Measurements from ENCODE around the gene RNF8.

DNA sequence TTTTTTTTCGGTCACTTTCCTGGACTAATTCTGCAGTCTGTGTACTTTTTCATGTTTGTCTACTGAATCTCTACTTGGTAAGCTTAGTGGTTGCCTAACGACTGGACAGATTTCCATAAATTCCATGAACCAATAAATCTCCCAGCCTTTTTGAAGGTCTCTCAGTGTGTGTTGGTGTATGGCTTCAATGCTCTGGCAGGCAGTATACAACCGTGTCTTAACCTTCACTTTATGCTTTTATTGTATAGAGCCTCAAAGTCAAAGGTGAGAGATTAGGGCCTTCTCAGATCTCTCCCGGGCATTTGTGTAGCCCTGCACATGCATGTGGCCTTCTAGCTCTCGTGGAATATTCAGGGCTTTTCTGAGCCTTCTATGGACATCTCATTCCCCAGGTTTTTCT lies 64.9 kb downstream of the RNF8 start:
- no peak for TF ChIP-seq CTCF (IDR thresholded peaks at IDR 0.05)
- no peak for TF ChIP-seq POLR2A (IDR thresholded peaks at IDR 0.05)
